HepG2 (cell line): ENCODE results near the gene THRB. TPM values are rescaled to one million over a fixed set of nuclear protein-coding genes. Genes with fewer than 3 reads are reported as not detected.

Experiments
- ASH2L ChIP-seq: fragments of 300-600, 200-600 bp; sonication (generic); IDR thresholded peaks from 2 replicates; pipeline ENCODE4 v1.7.0; 2017; ENCODE audit warnings: low read depth, mild to moderate bottlenecking, moderate library complexity, mixed read lengths, low read length; ENCODE audit not compliant: insufficient read length
- HNF4A ChIP-seq: sonication (generic); formaldehyde crosslinking; IDR thresholded peaks from 2 replicates; pipeline ENCODE4 v1.4.0; 2020; ENCODE audit warnings: missing genetic modification reagents
- HNRNPK ChIP-seq: fragments of 200-400 bp; formaldehyde crosslinking; IDR thresholded peaks from 2 replicates; pipeline ENCODE4 v1.6.1; 2018; ENCODE audit warnings: low read length, low read depth, moderate library complexity, mild to moderate bottlenecking; ENCODE audit not compliant: poor library complexity, severe bottlenecking
- POLR2G ChIP-seq: fragments of 200-400 bp; formaldehyde crosslinking; IDR thresholded peaks from 2 replicates; pipeline ENCODE4 v1.6.1; 2018; ENCODE audit warnings: mild to moderate bottlenecking, low read depth, low read length, moderate library complexity
- RAD21 ChIP-seq: fragments of 450-650 bp; formaldehyde crosslinking; IDR thresholded peaks from 2 replicates; pipeline ENCODE4 v1.5.0; 2020; ENCODE audit warnings: mild to moderate bottlenecking
- SMAD9 ChIP-seq: sonication (generic); formaldehyde crosslinking; IDR thresholded peaks from 2 replicates; pipeline ENCODE4 v1.5.1; 2020; ENCODE audit warnings: mild to moderate bottlenecking, missing genetic modification reagents
- SMYD3 ChIP-seq: sonication (generic); formaldehyde crosslinking; IDR thresholded peaks from 2 replicates; pipeline ENCODE4 v1.8.1; 2023; ENCODE audit warnings: mild to moderate bottlenecking, missing genetic modification reagents
- XBP1 ChIP-seq: sonication (generic); formaldehyde crosslinking; IDR thresholded peaks from 2 replicates; pipeline ENCODE4 v1.5.0; 2020; ENCODE audit warnings: missing genetic modification reagents
- ZFP36L1 ChIP-seq: sonication (generic); formaldehyde crosslinking; IDR thresholded peaks from 2 replicates; pipeline ENCODE4 v1.8.0; 2022; ENCODE audit warnings: mild to moderate bottlenecking, missing genetic modification reagents, moderate library complexity
- ZNF292 ChIP-seq: sonication (generic); formaldehyde crosslinking; IDR thresholded peaks from 2 replicates; pipeline ENCODE4 v1.8.1; 2022; ENCODE audit warnings: mild to moderate bottlenecking, low read depth, missing genetic modification reagents, borderline replicate concordance
- ZNF790 ChIP-seq: sonication (generic); formaldehyde crosslinking; IDR thresholded peaks from 2 replicates; pipeline ENCODE4 v1.8.0; 2022; ENCODE audit warnings: missing genetic modification reagents, mild to moderate bottlenecking, borderline replicate concordance
- polyA plus RNA-seq, 8 experiments: library from polyadenylated mRNA; depleted of rRNA in 3 of 8; stranded (reverse) in 7 of 8; unstranded in 1 of 8; fragments of >200 nt; fragmentation: Illumina TruSeq in 4 of 8; extraction: Trizol in 4 of 8; gene quantifications; 2 replicates each; pipeline versions ENCODE4 v1.2.1 to v1.2.3, GENCODE V29; 2011 to 2016; ENCODE audit warnings: low read depth in 4 of 8, missing spikeins in 1 of 8, mixed read lengths in 1 of 8; ENCODE audit not compliant: insufficient read depth in 1 of 8
- total RNA-seq, 5 experiments: library from RNA; depleted of rRNA; stranded (reverse); fragments of >200 nt; fragmentation: Illumina TruSeq; extraction: Trizol; gene quantifications; 2 replicates each; pipeline ENCODE4 v1.2.3, GENCODE V29; 2016; ENCODE audit warnings: low read depth in 1 of 5
- TF ChIP-seq, protein P1 (sequence below): sonication (generic); formaldehyde crosslinking; IDR thresholded peaks from 2 replicates; pipeline ENCODE4 v1.4.0; 2020; ENCODE audit warnings: missing genetic modification reagents
- TF ChIP-seq, protein P2 (sequence below): sonication (generic); formaldehyde crosslinking; IDR thresholded peaks from 2 replicates; pipeline ENCODE4 v1.5.1; 2020; ENCODE audit warnings: mild to moderate bottlenecking, missing genetic modification reagents, moderate library complexity
- TF ChIP-seq, protein P3 (sequence below): sonication (generic); formaldehyde crosslinking; conservative IDR thresholded peaks from 2 replicates; pipeline ENCODE4 v1.4.0; 2020; ENCODE audit warnings: missing genetic modification reagents

The THRB gene
- total and polyA plus RNA-seq, 2 of the 13 experiments (the other 11 are each of a cell fraction or from before 2014, with no cell fraction given), result 4.7 to 22.7 TPM

DNA sequence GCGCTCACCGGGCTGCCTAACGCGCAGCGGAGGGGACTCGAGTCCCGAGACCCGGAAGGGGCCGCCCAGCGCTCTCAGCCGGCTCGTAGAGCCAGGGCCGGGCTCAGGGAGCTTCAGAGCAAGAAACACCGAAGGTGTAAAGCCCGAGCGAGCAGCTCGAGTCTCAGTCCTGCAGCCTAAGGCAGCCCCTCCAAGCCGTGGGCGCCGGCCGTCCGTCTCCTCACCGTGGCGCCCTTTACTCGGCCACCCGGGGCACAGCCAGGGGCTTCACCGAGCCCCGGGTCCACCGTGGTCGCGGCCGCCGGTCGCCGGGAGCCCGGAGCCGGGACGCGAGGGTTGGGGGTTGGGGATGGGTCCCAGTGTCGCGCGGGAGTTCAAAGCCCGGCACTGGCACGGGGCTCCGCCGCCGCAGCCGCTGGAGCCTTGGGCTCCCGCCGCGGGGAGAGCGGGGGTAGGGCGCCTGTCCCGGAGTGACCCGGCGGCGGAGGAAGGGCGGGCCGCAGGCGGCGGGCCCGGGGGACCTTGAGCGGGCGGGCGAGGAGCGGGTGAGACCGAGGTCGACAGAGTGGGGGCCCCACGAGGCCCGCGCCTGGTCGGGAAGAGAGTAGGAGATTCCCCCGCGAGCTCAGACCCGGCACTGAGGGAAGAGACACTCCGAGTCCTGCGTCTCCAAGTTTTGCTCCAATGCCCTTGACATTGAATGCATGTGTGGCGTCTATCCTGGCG lies 26.9 kb upstream of the THRB start (continued):
- TF ChIP-seq POLR2G (peak; percentile 58; the same call in 1 of the 2 replicates), HNF4A (CRISPR knock-in tag) (no peak), ASH2L (peak; percentile 71), ZFP36L1 (CRISPR knock-in tag) (no peak), ZNF790 (CRISPR knock-in tag) (0 out of 2 replicates have a peak, but pooled peaks have one; percentile 67), XBP1 (CRISPR knock-in tag) (no peak), SMYD3 (CRISPR knock-in tag) (peak; percentile 4; the same call in 1 of the 2 replicates), HNRNPK (peak; percentile 77), RAD21 (CRISPR knock-in tag) (peak; percentile 62), ZNF292 (peak; percentile 59; the same call in 1 of the 2 replicates), SMAD9 (0 out of 2 replicates have a peak, but pooled peaks have one; percentile 22)
- TF ChIP-seq, protein P1, sequence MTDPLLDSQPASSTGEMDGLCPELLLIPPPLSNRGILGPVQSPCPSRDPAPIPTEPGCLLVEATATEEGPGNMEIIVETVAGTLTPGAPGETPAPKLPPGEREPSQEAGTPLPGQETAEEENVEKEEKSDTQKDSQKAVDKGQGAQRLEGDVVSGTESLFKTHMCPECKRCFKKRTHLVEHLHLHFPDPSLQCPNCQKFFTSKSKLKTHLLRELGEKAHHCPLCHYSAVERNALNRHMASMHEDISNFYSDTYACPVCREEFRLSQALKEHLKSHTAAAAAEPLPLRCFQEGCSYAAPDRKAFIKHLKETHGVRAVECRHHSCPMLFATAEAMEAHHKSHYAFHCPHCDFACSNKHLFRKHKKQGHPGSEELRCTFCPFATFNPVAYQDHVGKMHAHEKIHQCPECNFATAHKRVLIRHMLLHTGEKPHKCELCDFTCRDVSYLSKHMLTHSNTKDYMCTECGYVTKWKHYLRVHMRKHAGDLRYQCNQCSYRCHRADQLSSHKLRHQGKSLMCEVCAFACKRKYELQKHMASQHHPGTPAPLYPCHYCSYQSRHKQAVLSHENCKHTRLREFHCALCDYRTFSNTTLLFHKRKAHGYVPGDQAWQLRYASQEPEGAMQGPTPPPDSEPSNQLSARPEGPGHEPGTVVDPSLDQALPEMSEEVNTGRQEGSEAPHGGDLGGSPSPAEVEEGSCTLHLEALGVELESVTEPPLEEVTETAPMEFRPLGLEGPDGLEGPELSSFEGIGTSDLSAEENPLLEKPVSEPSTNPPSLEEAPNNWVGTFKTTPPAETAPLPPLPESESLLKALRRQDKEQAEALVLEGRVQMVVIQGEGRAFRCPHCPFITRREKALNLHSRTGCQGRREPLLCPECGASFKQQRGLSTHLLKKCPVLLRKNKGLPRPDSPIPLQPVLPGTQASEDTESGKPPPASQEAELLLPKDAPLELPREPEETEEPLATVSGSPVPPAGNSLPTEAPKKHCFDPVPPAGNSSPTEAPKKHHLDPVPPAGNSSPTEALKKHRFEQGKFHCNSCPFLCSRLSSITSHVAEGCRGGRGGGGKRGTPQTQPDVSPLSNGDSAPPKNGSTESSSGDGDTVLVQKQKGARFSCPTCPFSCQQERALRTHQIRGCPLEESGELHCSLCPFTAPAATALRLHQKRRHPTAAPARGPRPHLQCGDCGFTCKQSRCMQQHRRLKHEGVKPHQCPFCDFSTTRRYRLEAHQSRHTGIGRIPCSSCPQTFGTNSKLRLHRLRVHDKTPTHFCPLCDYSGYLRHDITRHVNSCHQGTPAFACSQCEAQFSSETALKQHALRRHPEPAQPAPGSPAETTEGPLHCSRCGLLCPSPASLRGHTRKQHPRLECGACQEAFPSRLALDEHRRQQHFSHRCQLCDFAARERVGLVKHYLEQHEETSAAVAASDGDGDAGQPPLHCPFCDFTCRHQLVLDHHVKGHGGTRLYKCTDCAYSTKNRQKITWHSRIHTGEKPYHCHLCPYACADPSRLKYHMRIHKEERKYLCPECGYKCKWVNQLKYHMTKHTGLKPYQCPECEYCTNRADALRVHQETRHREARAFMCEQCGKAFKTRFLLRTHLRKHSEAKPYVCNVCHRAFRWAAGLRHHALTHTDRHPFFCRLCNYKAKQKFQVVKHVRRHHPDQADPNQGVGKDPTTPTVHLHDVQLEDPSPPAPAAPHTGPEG (CRISPR knock-in tag), result peak; percentile 85
- TF ChIP-seq, protein P2, sequence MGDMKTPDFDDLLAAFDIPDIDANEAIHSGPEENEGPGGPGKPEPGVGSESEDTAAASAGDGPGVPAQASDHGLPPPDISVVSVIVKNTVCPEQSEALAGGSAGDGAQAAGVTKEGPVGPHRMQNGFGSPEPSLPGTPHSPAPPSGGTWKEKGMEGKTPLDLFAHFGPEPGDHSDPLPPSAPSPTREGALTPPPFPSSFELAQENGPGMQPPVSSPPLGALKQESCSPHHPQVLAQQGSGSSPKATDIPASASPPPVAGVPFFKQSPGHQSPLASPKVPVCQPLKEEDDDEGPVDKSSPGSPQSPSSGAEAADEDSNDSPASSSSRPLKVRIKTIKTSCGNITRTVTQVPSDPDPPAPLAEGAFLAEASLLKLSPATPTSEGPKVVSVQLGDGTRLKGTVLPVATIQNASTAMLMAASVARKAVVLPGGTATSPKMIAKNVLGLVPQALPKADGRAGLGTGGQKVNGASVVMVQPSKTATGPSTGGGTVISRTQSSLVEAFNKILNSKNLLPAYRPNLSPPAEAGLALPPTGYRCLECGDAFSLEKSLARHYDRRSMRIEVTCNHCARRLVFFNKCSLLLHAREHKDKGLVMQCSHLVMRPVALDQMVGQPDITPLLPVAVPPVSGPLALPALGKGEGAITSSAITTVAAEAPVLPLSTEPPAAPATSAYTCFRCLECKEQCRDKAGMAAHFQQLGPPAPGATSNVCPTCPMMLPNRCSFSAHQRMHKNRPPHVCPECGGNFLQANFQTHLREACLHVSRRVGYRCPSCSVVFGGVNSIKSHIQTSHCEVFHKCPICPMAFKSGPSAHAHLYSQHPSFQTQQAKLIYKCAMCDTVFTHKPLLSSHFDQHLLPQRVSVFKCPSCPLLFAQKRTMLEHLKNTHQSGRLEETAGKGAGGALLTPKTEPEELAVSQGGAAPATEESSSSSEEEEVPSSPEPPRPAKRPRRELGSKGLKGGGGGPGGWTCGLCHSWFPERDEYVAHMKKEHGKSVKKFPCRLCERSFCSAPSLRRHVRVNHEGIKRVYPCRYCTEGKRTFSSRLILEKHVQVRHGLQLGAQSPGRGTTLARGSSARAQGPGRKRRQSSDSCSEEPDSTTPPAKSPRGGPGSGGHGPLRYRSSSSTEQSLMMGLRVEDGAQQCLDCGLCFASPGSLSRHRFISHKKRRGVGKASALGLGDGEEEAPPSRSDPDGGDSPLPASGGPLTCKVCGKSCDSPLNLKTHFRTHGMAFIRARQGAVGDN (CRISPR knock-in tag), result peak; percentile 82
- TF ChIP-seq, protein P3, sequence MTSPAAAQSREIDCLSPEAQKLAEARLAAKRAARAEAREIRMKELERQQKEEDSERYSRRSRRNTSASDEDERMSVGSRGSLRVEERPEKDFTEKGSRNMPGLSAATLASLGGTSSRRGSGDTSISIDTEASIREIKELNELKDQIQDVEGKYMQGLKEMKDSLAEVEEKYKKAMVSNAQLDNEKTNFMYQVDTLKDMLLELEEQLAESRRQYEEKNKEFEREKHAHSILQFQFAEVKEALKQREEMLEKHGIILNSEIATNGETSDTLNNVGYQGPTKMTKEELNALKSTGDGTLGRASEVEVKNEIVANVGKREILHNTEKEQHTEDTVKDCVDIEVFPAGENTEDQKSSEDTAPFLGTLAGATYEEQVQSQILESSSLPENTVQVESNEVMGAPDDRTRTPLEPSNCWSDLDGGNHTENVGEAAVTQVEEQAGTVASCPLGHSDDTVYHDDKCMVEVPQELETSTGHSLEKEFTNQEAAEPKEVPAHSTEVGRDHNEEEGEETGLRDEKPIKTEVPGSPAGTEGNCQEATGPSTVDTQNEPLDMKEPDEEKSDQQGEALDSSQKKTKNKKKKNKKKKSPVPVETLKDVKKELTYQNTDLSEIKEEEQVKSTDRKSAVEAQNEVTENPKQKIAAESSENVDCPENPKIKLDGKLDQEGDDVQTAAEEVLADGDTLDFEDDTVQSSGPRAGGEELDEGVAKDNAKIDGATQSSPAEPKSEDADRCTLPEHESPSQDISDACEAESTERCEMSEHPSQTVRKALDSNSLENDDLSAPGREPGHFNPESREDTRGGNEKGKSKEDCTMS (CRISPR knock-in tag), result no peak
